ENCODE results near the gene RHBDD3. TPM values are rescaled to one million over a fixed set of nuclear protein-coding genes. Genes with fewer than 3 reads are reported as not detected.

The RHBDD3 gene
- total and polyA plus RNA-seq, 2 of the 8 experiments (the other 6 are each of a cell fraction or from before 2014, with no cell fraction given), result 72.1 to 117 TPM

- H3K27me3 ChIP-seq (replicated peaks in 1 of 4; ENCODE audit: control insufficient read depth in 3 of 4, extremely low read depth in 1 of 4, insufficient read depth in 3 of 4, low read length in 3 of 4), result peaks cover 0 to 5% (median 0%) of the 10 kb centered on the region in 4 experiments; a peak in 2 of 7 replicates
- no peak overlapping the region for H3K9ac ChIP-seq (replicated peaks in 1 of 4; ENCODE audit: extremely low read depth in 1 of 4, low read depth in 3 of 4, low read length in 3 of 4)
- no peak overlapping the region for H3K14ac ChIP-seq (ENCODE audit: insufficient read length)
- peaks cover 0 to 1% of the 10 kb centered on the region in 2 experiments for H4K20me1 ChIP-seq (replicated peaks in 1 of 2; ENCODE audit: control insufficient read depth in 1 of 2, insufficient read depth in 2 of 2, low read length in 2 of 2)
- CTCF ChIA-PET (ENCODE audit: partially characterized antibody), result interaction anchor here (1.3 to 3.8 kb wide), 3 partner anchors 21 to 27 kb away, joined by 5 to 13 read pairs (median 12); no protein-coding TSS in a partner anchor
- POLR2A ChIA-PET (ENCODE audit: partially characterized antibody), result interaction anchor here (1.2 to 2.4 kb wide), 4 partner anchors 8 to 44 kb away, joined by 3 to 11 read pairs (median 6); partner anchors contain the start of gene EWSR1
- H2AK5ac ChIP-seq (ENCODE audit: low read depth, low read length), result no peak overlapping the region
- H3K23ac ChIP-seq (ENCODE audit: insufficient read length), result no peak overlapping the region
- no peak overlapping the region for H3K18ac ChIP-seq (ENCODE audit: extremely low read depth, low read length)
- no peak overlapping the region for H2BK12ac ChIP-seq (ENCODE audit: low read depth, low read length)
- H3K4ac ChIP-seq (replicated peaks; ENCODE audit: insufficient read length, low read depth, low read length), result no peak overlapping the region
- no peak for TF ChIP-seq TAF1 (IDR thresholded peaks at IDR 0.05; ENCODE audit: low read depth, low read length)
- no peak for TF ChIP-seq MAFK (IDR thresholded peaks at IDR 0.05; ENCODE audit: low read depth, low read length)
- no peak for TF ChIP-seq SUZ12 (IDR thresholded peaks at IDR 0.05; ENCODE audit: low read length)
- TF ChIP-seq JUND (IDR thresholded peaks at IDR 0.05; ENCODE audit: low read length), result no peak
- no peak for TF ChIP-seq TAF7 (optimal IDR thresholded peaks at IDR 0.05; ENCODE audit: borderline replicate concordance, low read depth, low read length)
- TF ChIP-seq CBX5 (IDR thresholded peaks at IDR 0.05; ENCODE audit: low read depth, low read length), result no peak
- no peak for TF ChIP-seq E2F6 (IDR thresholded peaks at IDR 0.05)
- H3K36me3 ChIP-seq (ENCODE audit: control insufficient read depth in 2 of 4, insufficient read depth in 4 of 4, low read length in 3 of 4), result no peaks in the 10 kb centered on the region
- H2BK5ac ChIP-seq (ENCODE audit: low read depth, low read length), result no peak overlapping the region
- no peak for DNase-seq (ENCODE audit: low read depth in 1 of 2, low spot score in 2 of 2)
- peaks cover 0 to 7% (median 4%) of the 10 kb centered on the region in 4 experiments; a peak in 5 of 7 replicates for H3K4me1 ChIP-seq (replicated peaks in 1 of 4; ENCODE audit: control insufficient read depth in 3 of 4, insufficient read depth in 4 of 4, low read length in 3 of 4)
- H3K79me1 ChIP-seq (ENCODE audit: low read depth, low read length), result no peaks in the 10 kb centered on the region
- H2AFZ ChIP-seq (ENCODE audit: low read length), result no peak overlapping the region
- no peak overlapping the region for H2BK20ac ChIP-seq (ENCODE audit: low read length)
- no peak overlapping the region for H4K91ac ChIP-seq (replicated peaks; ENCODE audit: insufficient read length, low read length)
- no peaks in the 10 kb centered on the region; the same call in 1 of the 2 replicates for H3K23me2 ChIP-seq (ENCODE audit: low read depth, low read length)
- no peak overlapping the region for H3K56ac ChIP-seq (replicated peaks; ENCODE audit: insufficient read length, low read depth, low read length)
- H3K4me3 ChIP-seq (ENCODE audit: extremely low read depth in 1 of 4, insufficient read depth in 2 of 4, low read depth in 3 of 4, low read length in 4 of 4), result no peak overlapping the region
- WGBS, 2 experiments (ENCODE audit: extremely low coverage in 1 of 2, insufficient coverage in 1 of 2, insufficient read length in 1 of 2, insufficient replicate concordance in 2 of 2, low coverage in 1 of 2, low lambda C conversion rate in 2 of 2, missing lambda C conversion rate in 1 of 2), result 88% methylated on average over 19 of the region's 19 CpGs; no CpG with 5 or more reads in 1 of the 2 experiments
- no peak overlapping the region for H2BK120ac ChIP-seq (replicated peaks; ENCODE audit: low read depth, low read length)
- no peak overlapping the region for H3K4me2 ChIP-seq (ENCODE audit: insufficient read depth in 1 of 2, low read depth in 2 of 2, low read length in 2 of 2)
- H4K5ac ChIP-seq (ENCODE audit: insufficient read length, low read depth, low read length), result no peak overlapping the region
- H4K8ac ChIP-seq (ENCODE audit: extremely low read depth, insufficient read depth, low read length), result no peak overlapping the region
- no peak overlapping the region for H2BK15ac ChIP-seq (ENCODE audit: low read length)
- no peak for FAIRE-seq
- H3K9me3 ChIP-seq (ENCODE audit: insufficient read depth in 2 of 2, low read depth in 1 of 2, low read length in 1 of 2), result no peaks in the 10 kb centered on the region
- H3K79me2 ChIP-seq (ENCODE audit: control insufficient read depth in 1 of 2, insufficient read depth in 2 of 2, low read length in 2 of 2), result no peaks in the 10 kb centered on the region
- no peak overlapping the region for H3K27ac ChIP-seq (ENCODE audit: low read depth, low read length)
Measured at GRCh38 chr22:29224121-29224858, 43.5 kb downstream of the RHBDD3 start.
